DMS114 treated with DMSO at 0.1 percent for 48 hours (cell line): Measurements from ENCODE around the gene P3H4.

Source experiments
- DNase-seq: peaks from one replicate; lab custom pipeline; 2025; ENCODE audit not compliant: unreplicated experiment; lab: John Stamatoyannopoulos, UW

P3H4 gene

GRCh38 chr17:41822216-41823140 lies 10.7 kb upstream of the P3H4 start:
- DNase-seq: no peak

GRCh38 chr17:41821776-41822175 lies 10.0 kb upstream of the P3H4 start:
- no peak for DNase-seq

DNA sequence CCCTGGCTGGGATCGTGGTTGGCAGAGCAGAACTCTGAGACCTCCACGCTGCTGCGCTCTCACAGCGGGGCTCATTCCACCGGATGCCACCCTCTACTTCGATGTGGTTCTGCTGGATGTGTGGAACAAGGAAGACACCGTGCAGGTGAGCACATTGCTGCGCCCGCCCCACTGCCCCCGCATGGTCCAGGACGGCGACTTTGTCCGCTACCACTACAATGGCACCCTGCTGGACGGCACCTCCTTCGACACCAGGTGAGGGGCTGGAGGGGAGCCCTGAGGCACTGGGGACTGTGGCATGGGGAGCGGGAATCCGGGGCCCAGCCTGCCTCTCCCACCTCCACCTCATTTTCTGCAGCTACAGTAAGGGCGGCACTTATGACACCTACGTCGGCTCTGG lies 6.3 kb upstream of the P3H4 start:
- DNase-seq: no peak

DNA sequence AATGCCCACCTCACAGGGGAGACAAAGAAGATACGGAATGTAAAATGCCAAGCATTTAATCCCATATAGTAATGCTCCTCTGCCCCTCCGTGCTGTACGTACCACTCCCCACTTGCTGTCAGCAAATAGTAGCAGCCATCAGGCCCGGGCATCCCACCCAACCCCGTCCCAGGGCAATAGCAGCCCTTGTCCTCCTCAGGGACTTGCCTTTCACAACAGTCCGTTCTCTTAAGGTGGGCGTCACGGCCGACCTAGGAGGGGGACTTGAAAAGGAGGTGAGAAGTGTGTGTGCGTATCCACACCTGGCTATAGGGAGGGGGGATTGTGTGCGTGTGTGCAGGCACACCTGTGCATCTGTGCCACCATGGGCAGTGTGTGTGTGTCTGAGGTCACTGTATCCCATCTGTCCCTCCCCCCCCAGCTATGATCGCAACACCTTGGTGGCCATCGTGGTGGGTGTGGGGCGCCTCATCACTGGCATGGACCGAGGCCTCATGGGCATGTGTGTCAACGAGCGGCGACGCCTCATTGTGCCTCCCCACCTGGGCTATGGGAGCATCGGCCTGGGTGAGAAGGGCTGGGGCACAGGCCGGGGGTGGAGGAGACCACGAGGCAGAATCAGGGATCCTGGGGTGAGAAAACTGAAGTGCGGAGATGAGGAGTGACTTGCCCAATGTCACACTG lies 5.0 kb upstream of the P3H4 start:
- DNase-seq: no peak

DNA sequence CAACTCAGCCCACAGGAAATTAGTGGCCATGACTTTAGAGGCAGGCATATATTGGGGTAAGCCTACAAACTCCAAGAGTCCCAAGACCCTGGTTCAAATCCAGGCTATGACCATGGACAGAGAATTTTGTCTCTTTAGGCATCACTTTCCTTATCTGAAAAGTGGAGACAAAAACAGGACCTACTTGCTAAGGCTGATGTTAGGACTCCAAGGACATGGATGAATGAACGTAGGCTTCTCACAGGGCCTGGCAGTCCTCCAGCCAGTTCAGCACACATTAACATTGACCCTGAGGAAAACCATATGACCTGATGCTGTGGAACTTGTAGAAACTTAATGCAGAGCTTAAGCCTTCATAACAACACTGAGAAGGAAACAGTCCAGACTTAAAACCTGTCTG lies 2.4 kb upstream of the P3H4 start:
- DNase-seq: no peak

- no peak for DNase-seq
Observed at GRCh38 chr17:41813699-41814124, 2.0 kb upstream of the P3H4 start.

GRCh38 chr17:41813152-41813680 lies 1.5 kb upstream of the P3H4 start:
- no peak for DNase-seq

- peak; percentile 74 for DNase-seq
Observed at GRCh38 chr17:41812381-41813151, 817 bp upstream of the P3H4 start, which contains the start of gene FKBP10. Gene FKBP10, plus strand, starts transcription at chr17:41813004. Its CDS starts 31 bp downstream, at chr17:41813035.

GRCh38 chr17:41810659-41811548 lies 845 bp downstream of the P3H4 start:
- no peak for DNase-seq

GRCh38 chr17:41806685-41807445 lies 4.9 kb downstream of the P3H4 start:
- no peak for DNase-seq

DNA sequence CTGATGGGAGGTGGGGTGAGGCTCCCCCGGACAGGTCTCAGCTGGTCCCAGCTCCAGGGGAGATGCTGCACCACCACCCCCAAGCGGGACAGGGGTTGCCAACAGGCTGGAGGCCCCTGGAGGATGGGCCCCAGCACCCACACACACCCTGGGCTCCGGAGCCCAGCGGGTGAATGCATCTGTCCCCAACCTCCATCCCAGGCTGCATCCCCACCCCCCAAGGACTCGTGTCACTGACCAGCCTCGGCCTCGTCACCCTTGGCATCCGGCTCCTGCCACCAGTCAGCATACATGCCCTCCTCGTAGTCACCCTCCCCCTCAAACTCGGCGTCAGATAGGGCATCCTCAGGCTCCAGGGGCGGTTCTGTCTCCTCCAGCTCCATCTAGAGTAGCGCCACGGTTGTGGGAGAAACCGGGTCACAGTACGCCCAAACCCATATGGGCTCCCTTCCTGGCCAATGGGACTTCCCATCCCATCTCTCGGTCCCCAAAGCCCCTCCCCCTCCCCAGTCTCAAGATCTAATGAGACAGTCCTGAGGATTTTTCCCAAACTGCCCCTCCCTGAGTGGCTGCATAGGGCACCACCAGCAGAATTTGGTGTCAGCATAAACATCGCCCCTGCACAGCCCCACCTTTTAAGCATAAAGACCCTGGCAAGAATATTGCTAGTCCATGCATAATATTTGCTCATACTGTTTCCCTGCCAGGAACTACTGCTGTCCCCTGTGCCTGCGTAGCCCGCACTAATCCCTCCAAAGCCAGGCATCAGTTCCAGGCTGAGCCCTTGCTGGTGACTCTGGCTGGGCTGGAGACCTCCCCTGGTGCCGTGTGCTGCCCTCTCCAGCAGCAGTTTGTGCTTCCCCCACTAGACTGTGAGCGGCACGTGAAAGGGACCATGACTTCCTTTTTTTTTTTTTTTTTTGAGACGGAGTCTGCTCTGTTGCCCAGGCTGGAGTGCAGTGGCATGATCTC lies 8.4 kb downstream of the P3H4 start:
- DNase-seq: no peak

- DNase-seq: peak; percentile 66
Observed at GRCh38 chr17:41801374-41802271, 10.1 kb downstream of the P3H4 start.

GRCh38 chr17:41800601-41801373 lies 11.0 kb downstream of the P3H4 start:
- no peak for DNase-seq

DNA sequence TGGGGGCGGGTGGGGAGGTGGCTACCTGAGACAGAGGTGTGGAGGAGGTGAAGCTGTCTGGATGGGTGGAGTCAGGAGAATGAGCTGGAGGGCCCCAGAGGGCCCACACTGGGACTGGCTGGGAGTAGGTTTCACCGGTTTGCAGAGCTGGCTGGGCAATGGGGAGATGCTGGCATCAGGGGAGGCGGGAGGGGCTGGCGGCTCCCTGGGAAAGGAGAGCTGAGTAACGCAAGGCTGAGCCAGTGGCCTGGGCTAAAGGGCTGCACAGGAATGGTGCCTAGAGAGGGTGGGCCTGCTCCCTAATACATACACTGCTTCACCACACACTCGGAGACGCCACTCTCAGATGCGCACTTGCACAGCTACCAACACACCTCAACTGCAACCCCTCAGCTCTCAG lies 12.4 kb downstream of the P3H4 start:
- no peak for DNase-seq

DNA sequence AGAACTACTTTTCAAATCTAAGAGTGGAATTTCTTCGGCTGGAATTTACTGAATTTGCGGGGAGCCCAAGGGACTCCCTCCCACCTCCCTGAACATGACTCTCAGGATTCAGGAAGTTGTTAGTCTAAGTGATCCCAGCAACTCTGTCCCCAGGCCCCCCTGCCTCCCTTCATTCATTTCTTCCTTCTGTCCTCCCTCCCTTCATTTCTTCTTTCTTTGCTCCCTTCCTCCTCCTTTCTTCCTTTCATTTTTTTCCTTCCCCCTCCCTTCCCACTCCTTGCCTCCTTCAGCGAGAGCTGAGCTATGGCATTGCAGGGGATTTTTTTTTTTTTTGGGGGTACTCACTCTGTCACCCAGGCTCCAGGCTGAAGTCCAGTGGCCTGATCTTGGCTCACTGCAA lies 14.4 kb downstream of the P3H4 start:
- DNase-seq: no peak

DNA sequence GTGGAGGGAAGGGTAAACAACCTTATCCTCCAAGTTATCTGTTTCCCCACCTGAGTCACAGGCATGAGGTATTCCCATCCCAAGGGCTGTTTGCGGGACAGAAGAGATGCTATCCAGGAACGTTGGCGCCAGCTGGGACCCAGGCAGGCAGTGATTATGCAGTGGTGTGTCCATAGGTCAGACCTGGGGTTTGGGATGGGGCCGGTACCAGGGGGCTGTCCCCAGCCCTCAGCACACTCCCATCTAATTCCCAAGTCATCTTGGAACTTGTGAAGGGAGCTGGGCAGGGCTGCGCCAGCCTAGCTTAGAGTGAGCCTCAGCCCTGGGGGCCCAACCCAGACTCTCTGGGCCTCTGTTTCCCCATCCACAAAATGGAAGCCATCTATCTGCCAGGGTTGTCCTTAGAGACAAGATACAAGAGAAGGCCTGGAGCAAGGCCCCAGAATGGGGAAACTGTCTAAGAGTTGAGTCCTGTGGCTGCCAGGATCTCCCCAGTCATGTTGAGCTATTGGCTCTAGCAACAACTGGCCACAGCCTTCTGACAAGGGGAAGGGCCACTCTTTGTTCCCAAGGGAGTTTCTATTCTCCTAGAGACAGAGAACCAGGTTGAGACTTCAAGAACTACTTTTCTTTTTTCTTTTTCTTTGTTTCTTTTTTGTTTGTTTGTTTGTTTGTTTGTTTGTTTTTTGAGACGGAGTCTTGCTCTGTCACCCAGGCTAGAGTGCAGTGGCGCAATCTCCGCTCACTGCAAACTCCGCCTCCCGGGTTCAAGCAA lies 15.4 kb downstream of the P3H4 start:
- no peak for DNase-seq
